GM12878 (cell line): Measurements from ENCODE around the gene ADGRF4. TPM values are rescaled to one million over a fixed set of nuclear protein-coding genes. Genes with fewer than 3 reads are reported as not detected.

Experiments used
- ATAC-seq: fragments of 200-7000 bp; cut with Tn5 transposase; 3 replicates; pipeline ENCODE4 v1.9.1; 2020; ENCODE audit warnings: mild to moderate bottlenecking, moderate library complexity
- BruUV-seq: library from RNA; stranded (reverse); fragments of 400-500 nt; replicated peaks from 2 replicates; lab custom pipeline; 2021; lab: Mats Ljungman, UMichigan
- CTCF ChIA-PET: fragments of 300-600 bp; sonication (Branson Sonifier 250); formaldehyde crosslinking; extraction: SDS; loops from one replicate; lab custom pipeline; 2021; ENCODE audit warnings: inconsistent platforms; lab: Yijun Ruan, JAX
- POLR2A ChIA-PET: fragments of 350-600 bp; formaldehyde crosslinking; extraction: SDS; loops from one replicate; lab custom pipeline; 2021; ENCODE audit warnings: inconsistent platforms; lab: Charles Lee
- RAD21 ChIA-PET: fragments of 300-600 bp; sonication (Branson Sonifier 250); formaldehyde crosslinking; loops from one replicate; lab custom pipeline; 2023; ENCODE audit warnings: antibody characterized with exemption; ENCODE audit not compliant: unreplicated experiment; lab: Charles Lee
- SMC1A ChIA-PET: fragments of 300-600 bp; sonication (Branson Sonifier 250); formaldehyde crosslinking; loops from one replicate; lab custom pipeline; 2023; ENCODE audit not compliant: unreplicated experiment, uncharacterized antibody; lab: Charles Lee
- DNase-seq: peaks from one replicate; pipeline ENCODE4 v3.0.0-alpha.2; 2011; ENCODE audit warnings: low read depth, low spot score
- FAIRE-seq: peaks from 3 replicates; lab custom pipeline; 2011; peaks lifted over from hg19 to GRCh38; lab: Jason Lieb, UNC
- H2AFZ ChIP-seq: 2 replicates; pipeline ENCODE4 v1.6.0; 2011; ENCODE audit warnings: low read depth, low read length, control low read depth; ENCODE audit not compliant: control insufficient read depth
- H3K27ac ChIP-seq: 2 replicates; pipeline ENCODE4 v1.5.1; 2011; ENCODE audit warnings: control low read depth; ENCODE audit not compliant: control insufficient read depth, insufficient read depth
- H3K27me3 ChIP-seq, 2 experiments: replicated peaks in 1 of 2; 2 replicates each; pipeline versions ENCODE4 v1.6.0 to v1.6.1; 2011; ENCODE audit warnings: low read length in 1 of 2; ENCODE audit not compliant: control insufficient read depth in 2 of 2, insufficient read depth in 2 of 2
- H3K36me3 ChIP-seq, 2 experiments: 2 replicates each; pipeline ENCODE4 v1.5.1; 2011; ENCODE audit warnings: low read length in 1 of 2; ENCODE audit not compliant: control insufficient read depth in 2 of 2, insufficient read depth in 2 of 2
- H3K4me1 ChIP-seq: 2 replicates; pipeline ENCODE4 v1.6.1; 2011; ENCODE audit warnings: mild to moderate bottlenecking, low read length, moderate library complexity, mixed read lengths; ENCODE audit not compliant: control insufficient read depth, insufficient read depth
- H3K4me2 ChIP-seq: 2 replicates; pipeline ENCODE4 v1.6.0; 2011; ENCODE audit warnings: control low read depth; ENCODE audit not compliant: control insufficient read depth, insufficient read depth
- H3K4me3 ChIP-seq: fragments of 200-600 bp; sonication (generic); 2 replicates; pipeline ENCODE4 v1.5.1; 2016
- H3K79me2 ChIP-seq: 2 replicates; pipeline ENCODE4 v1.6.0; 2011; ENCODE audit warnings: low read length; ENCODE audit not compliant: control insufficient read depth, insufficient read depth
- H3K9ac ChIP-seq: 2 replicates; pipeline ENCODE4 v1.8.0; 2011; ENCODE audit warnings: low read length, control low read depth, mixed read lengths; ENCODE audit not compliant: control insufficient read depth, insufficient read depth
- H3K9me3 ChIP-seq: replicated peaks from 3 replicates; pipeline ENCODE4 v1.5.1; 2011; ENCODE audit warnings: mild to moderate bottlenecking, low read length; ENCODE audit not compliant: control insufficient read depth, insufficient read depth
- H4K20me1 ChIP-seq: 2 replicates; pipeline ENCODE4 v1.6.0; 2011; ENCODE audit not compliant: control insufficient read depth, insufficient read depth
- ASH2L ChIP-seq: fragments of 300-600, 200-600 bp; sonication (generic); IDR thresholded peaks from 2 replicates; pipeline ENCODE4 v1.6.1; 2017; ENCODE audit warnings: low read depth, mild to moderate bottlenecking, borderline replicate concordance
- ATF7 ChIP-seq: fragments of 450-650 bp; IDR thresholded peaks from 2 replicates; pipeline ENCODE4 v1.6.1; 2016; ENCODE audit warnings: low read depth, mild to moderate bottlenecking
- BCL11A ChIP-seq: IDR thresholded peaks from 2 replicates; pipeline ENCODE4 v1.6.1; 2011; ENCODE audit warnings: low read depth, low read length
- BRCA1 ChIP-seq: IDR thresholded peaks from 2 replicates; pipeline ENCODE4 v1.6.1; 2011; ENCODE audit warnings: low read depth, low read length, improper control_type of control experiment
- CREM ChIP-seq: IDR thresholded peaks from 2 replicates; pipeline ENCODE4 v1.6.1; 2014; ENCODE audit warnings: antibody characterized with exemption, low read depth
- EP300 ChIP-seq, 2 experiments: fragments of 150-350 bp in 1 of 2; IDR thresholded peaks; 2 replicates each; pipeline ENCODE4 v1.6.1; 2011 to 2012; ENCODE audit warnings: low read depth in 2 of 2, low read length in 2 of 2, borderline replicate concordance in 1 of 2, improper control_type of control experiment in 1 of 2, inconsistent platforms in 1 of 2; ENCODE audit not compliant: control insufficient read depth in 1 of 2
- HDGF ChIP-seq: fragments of 450-650 bp; IDR thresholded peaks from 2 replicates; pipeline ENCODE4 v1.6.1; 2016; ENCODE audit warnings: antibody characterized with exemption
- HSF1 ChIP-seq: fragments of 150-350 bp; IDR thresholded peaks from 2 replicates; pipeline ENCODE4 v1.6.1; 2014; ENCODE audit warnings: mild to moderate bottlenecking, low read depth, low read length
- IKZF1 ChIP-seq: fragments of 450-650 bp; conservative IDR thresholded peaks from 2 replicates; pipeline ENCODE4 v1.6.1; 2017; ENCODE audit warnings: antibody characterized with exemption, mild to moderate bottlenecking
- IRF3 ChIP-seq: fragments of 450-650 bp; IDR thresholded peaks from 2 replicates; pipeline ENCODE4 v1.6.1; 2014; ENCODE audit warnings: mild to moderate bottlenecking
- KAT2A ChIP-seq: conservative IDR thresholded peaks from 2 replicates; pipeline ENCODE4 v1.6.1; 2011; ENCODE audit warnings: low read depth, low read length; ENCODE audit not compliant: control insufficient read depth
- MEF2A ChIP-seq: IDR thresholded peaks from 2 replicates; pipeline ENCODE4 v1.6.1; 2011; ENCODE audit warnings: low read depth, mild to moderate bottlenecking, low read length, moderate library complexity; ENCODE audit not compliant: insufficient read depth
- MTA2 ChIP-seq: fragments of 450-650 bp; IDR thresholded peaks from 2 replicates; pipeline ENCODE4 v1.6.1; 2016; ENCODE audit warnings: low read depth, mild to moderate bottlenecking, moderate library complexity
- MYC ChIP-seq: IDR thresholded peaks from 2 replicates; pipeline ENCODE4 v1.6.1; 2011; ENCODE audit warnings: mild to moderate bottlenecking, low read length, moderate library complexity, inconsistent platforms; ENCODE audit not compliant: insufficient read depth, insufficient replicate concordance, insufficient read length, severe bottlenecking
- NFIC ChIP-seq: IDR thresholded peaks from 2 replicates; pipeline ENCODE4 v1.6.1; 2012; ENCODE audit warnings: low read depth, mild to moderate bottlenecking, inconsistent platforms, low read length, moderate library complexity
- PKNOX1 ChIP-seq: fragments of 450-650 bp; IDR thresholded peaks from 2 replicates; pipeline ENCODE4 v1.6.1; 2016; ENCODE audit warnings: mild to moderate bottlenecking
- RUNX3 ChIP-seq: IDR thresholded peaks from 2 replicates; pipeline ENCODE4 v1.6.1; 2012; ENCODE audit warnings: low read length, inconsistent platforms
- SRF ChIP-seq, 2 experiments: IDR thresholded peaks; 2 replicates each; pipeline ENCODE4 v1.6.1; 2011; ENCODE audit warnings: low read depth in 2 of 2, low read length in 2 of 2, mild to moderate bottlenecking in 1 of 2, moderate library complexity in 1 of 2
- WGBS: methylation state at CpG from one replicate; pipeline ENCODE4 v1.1.6; 2016; ENCODE audit warnings: low lambda C conversion rate; ENCODE audit not compliant: insufficient replicate concordance, insufficient coverage; ENCODE audit errors: missing lambda C conversion rate; 5-methylcytosine and 5-hydroxymethylcytosine counted together
- in situ Hi-C: fragments of 300-500 bp; cut with MboI; formaldehyde crosslinking; loops from 9 replicates; pipeline ENCODE4 v1.14.3; 2018; ENCODE audit warnings: mixed read lengths
- intact Hi-C: fragments of 100-400 bp; cut with micrococcal nuclease; formaldehyde crosslinking; loops from one replicate; pipeline ENCODE4 v1.14.2; 2022; ENCODE audit not compliant: unreplicated experiment
- polyA plus RNA-seq, 11 experiments: library from polyadenylated mRNA; depleted of rRNA in 4 of 11; unstranded in 6 of 11; stranded (reverse) in 5 of 11; fragments of >200 nt; fragmentation: Nextera tagmentation in 4 of 11; fragmentation: Illumina TruSeq in 1 of 11; extraction: Ambion mirVana in 4 of 11; extraction: Trizol in 1 of 11; gene quantifications; 1 replicate in 1 of 11; 2 replicates in 10 of 11; pipeline versions ENCODE4 v1.2.1 to v1.2.3, GENCODE V29; 2011 to 2016; ENCODE audit warnings: inconsistent platforms in 2 of 11, missing spikeins in 2 of 11, low read depth in 1 of 11
- total RNA-seq, 4 experiments: library from RNA; depleted of rRNA in 3 of 4; stranded (reverse); fragments of >200 nt in 3 of 4; fragmentation: Illumina TruSeq in 1 of 4; extraction: Trizol in 1 of 4; gene quantifications; 2 replicates each; pipeline versions ENCODE4 v1.2.1 to v1.2.3, GENCODE V29; 2013 to 2021

ADGRF4 gene
- total and polyA plus RNA-seq, 10 of the 15 experiments (the other 5 are each of a cell fraction or from before 2014, with no cell fraction given): 0.04 to 0.12 (median 0.06) TPM; not detected in 5

- TF ChIP-seq HSF1 (no peak), MYC (no peak), IRF3 (no peak), CREM (no peak), HDGF (no peak), ASH2L (no peak), BRCA1 (no peak)
These were observed 2.2 kb downstream of the ADGRF4 start (continued) for GRCh38 chr6:47700596-47700995.

GRCh38 chr6:47701363-47701762 lies 3.0 kb downstream of the ADGRF4 start:
- ChIA-PET RAD21 (interaction anchor here (0.9 to 1.3 kb wide), 2 partner anchors 33 to 70 kb away, joined by 3 to 7 read pairs; no protein-coding TSS in a partner anchor), POLR2A (interaction anchor here (0.7 kb wide), 1 partner anchor 24 kb away, joined by 3 read pairs; no protein-coding TSS in a partner anchor), SMC1A (interaction anchor here (0.7 to 1.5 kb wide), 8 partner anchors 9 to 42 kb away, joined by 3 to 6 read pairs (median 3); no protein-coding TSS in a partner anchor), CTCF (interaction anchor here (0.8 to 1.2 kb wide), 5 partner anchors 8 to 70 kb away, joined by 3 to 4 read pairs (median 3); no protein-coding TSS in a partner anchor)
- Histone ChIP-seq H4K20me1 (no peaks in the 10 kb centered on the region), H3K9me3 (no peaks in the 10 kb centered on the region; the same call in 2 of the 3 replicates), H2AFZ (no peak overlapping the region), H3K36me3 (no peaks in the 10 kb centered on the region), H3K27ac (no peak overlapping the region), H3K4me1 (peaks cover 4% of the 10 kb centered on the region), H3K4me2 (peak overlapping the region; percentile 14; the same call in 1 of the 2 replicates), H3K9ac (no peak overlapping the region), H3K4me3 (no peak overlapping the region), H3K79me2 (no peaks in the 10 kb centered on the region), H3K27me3 (no peaks in the 10 kb centered on the region)
- in situ Hi-C loops (no loop called here), intact Hi-C loops (no loop called here)
- ATAC-seq: peak; percentile 95
- peak; percentile 35 for DNase-seq
- 49% methylated on average over 4 of the region's 4 CpGs for WGBS
- no peak for FAIRE-seq
- no TSS peak for BruUV-seq
- TF ChIP-seq KAT2A (no peak), NFIC (peak; percentile 37; the same call in 1 of the 2 replicates), MTA2 (0 out of 2 replicates have a peak, but pooled peaks have one; percentile 9), ASH2L (no peak), EP300 (IDR thresholded peaks at IDR 0.05; ENCODE audit: borderline replicate concordance in 1 of 2, control insufficient read depth in 1 of 2, low read depth in 2 of 2, low read length in 2 of 2) (no peak), BRCA1 (no peak), BCL11A (no peak), IRF3 (no peak), PKNOX1 (peak; percentile 18; the same call in 1 of the 2 replicates), MEF2A (0 out of 2 replicates have a peak, but pooled peaks have one; percentile 19), ATF7 (0 out of 2 replicates have a peak, but pooled peaks have one; percentile 36), RUNX3 (peak; percentile 87), IKZF1 (0 out of 2 replicates have a peak, but pooled peaks have one; percentile 11), SRF (IDR thresholded peaks at IDR 0.05; ENCODE audit: low read depth in 2 of 2, low read length in 2 of 2) (no peak)
